H9 (cell line): ENCODE measurements around the gene CCSER1. TPM values are rescaled to one million over a fixed set of nuclear protein-coding genes. Genes with fewer than 3 reads are reported as not detected.

Source experiments
- DNase-seq: peaks from one replicate; pipeline ENCODE4 v3.0.0-alpha.2; 2017
- H2AFZ ChIP-seq: one replicate; pipeline ENCODE4 v1.6.1; 2013; ENCODE audit warnings: mild to moderate bottlenecking, low read length, control low read depth, moderate library complexity
- H2AK5ac ChIP-seq: 2 replicates; pipeline ENCODE4 v1.6.1; 2013; ENCODE audit warnings: low read length, control low read depth, mixed read lengths; ENCODE audit not compliant: insufficient read length
- H2BK120ac ChIP-seq: one replicate; pipeline ENCODE4 v1.6.1; 2013; ENCODE audit warnings: low read depth, mild to moderate bottlenecking, low read length, control low read depth, inconsistent platforms; ENCODE audit not compliant: poor library complexity, severe bottlenecking
- H2BK12ac ChIP-seq: 2 replicates; pipeline ENCODE4 v1.6.1; 2013; ENCODE audit warnings: low read length, control low read depth, mixed read lengths, low read depth; ENCODE audit not compliant: insufficient read length
- H2BK15ac ChIP-seq: 2 replicates; pipeline ENCODE4 v1.6.1; 2013; ENCODE audit warnings: low read depth, low read length, control low read depth
- H2BK20ac ChIP-seq: one replicate; pipeline ENCODE4 v1.6.1; 2013; ENCODE audit warnings: low read depth, mild to moderate bottlenecking, low read length, control low read depth, inconsistent platforms; ENCODE audit not compliant: poor library complexity, severe bottlenecking
- H2BK5ac ChIP-seq: 2 replicates; pipeline ENCODE4 v1.6.1; 2013; ENCODE audit warnings: low read length, control low read depth, mixed read lengths; ENCODE audit not compliant: insufficient read length
- H3K14ac ChIP-seq: 2 replicates; pipeline ENCODE4 v1.6.1; 2013; ENCODE audit warnings: low read length, control low read depth; ENCODE audit not compliant: insufficient read depth
- H3K18ac ChIP-seq: 2 replicates; pipeline ENCODE4 v1.6.1; 2013; ENCODE audit warnings: low read depth, mild to moderate bottlenecking, mixed read lengths, low read length, control low read depth; ENCODE audit not compliant: insufficient read length
- H3K23ac ChIP-seq: 2 replicates; pipeline ENCODE4 v1.6.1; 2013; ENCODE audit warnings: low read length, control low read depth, mixed read lengths, low read depth; ENCODE audit not compliant: insufficient read length
- H3K23me2 ChIP-seq: 2 replicates; pipeline ENCODE4 v1.6.1; 2013; ENCODE audit warnings: low read depth, mild to moderate bottlenecking, mixed read lengths, low read length, control low read depth; ENCODE audit not compliant: insufficient read length, poor library complexity, severe bottlenecking
- H3K27ac ChIP-seq: 2 replicates; pipeline ENCODE4 v1.5.1; 2013; ENCODE audit warnings: low read length, control low read depth, mixed read lengths, low read depth; ENCODE audit not compliant: insufficient read length
- H3K27me3 ChIP-seq: 2 replicates; pipeline ENCODE4 v1.6.1; 2013; ENCODE audit warnings: low read length, control low read depth, inconsistent platforms; ENCODE audit not compliant: insufficient read depth
- H3K4ac ChIP-seq: 2 replicates; pipeline ENCODE4 v1.6.1; 2013; ENCODE audit warnings: low read depth, mild to moderate bottlenecking, control low read depth, inconsistent platforms, low read length, moderate library complexity
- H3K4me1 ChIP-seq: 2 replicates; pipeline ENCODE4 v1.6.1; 2013; ENCODE audit warnings: low read length, control low read depth, inconsistent platforms; ENCODE audit not compliant: insufficient read depth
- H3K4me2 ChIP-seq: 2 replicates; pipeline ENCODE4 v1.6.1; 2013; ENCODE audit warnings: low read length, control low read depth, mixed read lengths; ENCODE audit not compliant: insufficient read length, insufficient read depth
- H3K56ac ChIP-seq: 2 replicates; pipeline ENCODE4 v1.6.1; 2013; ENCODE audit warnings: low read depth, mild to moderate bottlenecking, mixed read lengths, low read length, control low read depth; ENCODE audit not compliant: insufficient read length
- H3K79me1 ChIP-seq: 2 replicates; pipeline ENCODE4 v1.6.1; 2013; ENCODE audit warnings: low read depth, mild to moderate bottlenecking, moderate library complexity, low read length, control low read depth, inconsistent platforms; ENCODE audit not compliant: insufficient read depth, poor library complexity, severe bottlenecking
- H3K79me2 ChIP-seq: 2 replicates; pipeline ENCODE4 v1.6.1; 2013; ENCODE audit warnings: low read length, control low read depth, inconsistent platforms; ENCODE audit not compliant: insufficient read depth
- H3K9ac ChIP-seq: 2 replicates; pipeline ENCODE4 v1.6.1; 2013; ENCODE audit warnings: low read length, control low read depth, mixed read lengths; ENCODE audit not compliant: insufficient read length; ENCODE audit errors: extremely low read depth
- H3K9me3 ChIP-seq: one replicate; pipeline ENCODE4 v1.6.1; 2013; ENCODE audit warnings: low read depth, low read length, inconsistent platforms; ENCODE audit not compliant: control insufficient read depth
- H3T11ph ChIP-seq: one replicate; pipeline ENCODE4 v1.6.1; 2013; ENCODE audit warnings: mild to moderate bottlenecking, low read length, control low read depth, inconsistent platforms
- H4K20me1 ChIP-seq: one replicate; pipeline ENCODE4 v1.6.1; 2013; ENCODE audit not compliant: control insufficient read depth, insufficient read length, insufficient read depth
- H4K5ac ChIP-seq: 2 replicates; pipeline ENCODE4 v1.6.1; 2013; ENCODE audit warnings: low read depth, mild to moderate bottlenecking, mixed read lengths, low read length, control low read depth; ENCODE audit not compliant: insufficient read length
- H4K8ac ChIP-seq: replicated peaks from 2 replicates; pipeline ENCODE4 v1.6.1; 2013; ENCODE audit warnings: low read length, control low read depth, mixed read lengths, low read depth; ENCODE audit not compliant: insufficient read length
- H4K91ac ChIP-seq: 2 replicates; pipeline ENCODE4 v1.6.1; 2013; ENCODE audit warnings: low read depth, mild to moderate bottlenecking, moderate library complexity, mixed read lengths, low read length, control low read depth; ENCODE audit not compliant: insufficient read length
- H3K27ac Mint-ChIP-seq, 3 experiments: 2 replicates in 2 of 3; 3 replicates in 1 of 3; pipeline ENCODE4 v1.8.0; 2020 to 2021; ENCODE audit warnings: mixed read lengths in 3 of 3, mild to moderate bottlenecking in 1 of 3, moderate library complexity in 1 of 3
- H3K27me3 Mint-ChIP-seq: 2 replicates; pipeline ENCODE4 v1.8.0; 2021; ENCODE audit warnings: low read depth, mild to moderate bottlenecking, moderate library complexity, mixed read lengths
- H3K36me3 Mint-ChIP-seq, 3 experiments: 2 replicates in 2 of 3; 3 replicates in 1 of 3; pipeline ENCODE4 v1.8.0; 2020 to 2021; ENCODE audit warnings: low read depth in 3 of 3, mixed read lengths in 3 of 3; ENCODE audit not compliant: insufficient read depth in 1 of 3
- H3K4me1 Mint-ChIP-seq, 2 experiments: 2 replicates each; pipeline ENCODE4 v1.8.0; 2020; ENCODE audit warnings: mixed read lengths in 2 of 2
- H3K4me3 Mint-ChIP-seq, 2 experiments: 2 replicates in 1 of 2; 3 replicates in 1 of 2; pipeline ENCODE4 v1.8.0; 2020 to 2021; ENCODE audit warnings: mild to moderate bottlenecking in 2 of 2, mixed read lengths in 2 of 2, moderate library complexity in 1 of 2
- H3K9me3 Mint-ChIP-seq, 2 experiments: 2 replicates in 1 of 2; 3 replicates in 1 of 2; pipeline ENCODE4 v1.8.0; 2020; ENCODE audit warnings: mild to moderate bottlenecking in 2 of 2, mixed read lengths in 2 of 2, moderate library complexity in 1 of 2
- WGBS: extraction: QIAGEN DNeasy Blood & Tissue Kit; methylation state at CpG from one replicate; pipeline ENCODE4 v1.1.7; 2013; ENCODE audit warnings: missing lambda C conversion rate, low lambda C conversion rate, mixed read lengths; ENCODE audit not compliant: insufficient read length; ENCODE audit errors: extremely low coverage; 5-methylcytosine and 5-hydroxymethylcytosine counted together
- total RNA-seq: library from RNA; stranded (reverse); gene quantifications from 2 replicates; pipeline ENCODE4 v1.2.1, GENCODE V29; 2021
- TF ChIP-seq, protein P1 (sequence below): fragments of 200-600 bp; sonication (generic); conservative IDR thresholded peaks from 3 replicates; pipeline ENCODE4 v1.8.0; 2021; ENCODE audit warnings: antibody characterized with exemption, mild to moderate bottlenecking

The CCSER1 gene
- total RNA-seq, 1 experiment from 2014 or later: 0.37 TPM

DNA sequence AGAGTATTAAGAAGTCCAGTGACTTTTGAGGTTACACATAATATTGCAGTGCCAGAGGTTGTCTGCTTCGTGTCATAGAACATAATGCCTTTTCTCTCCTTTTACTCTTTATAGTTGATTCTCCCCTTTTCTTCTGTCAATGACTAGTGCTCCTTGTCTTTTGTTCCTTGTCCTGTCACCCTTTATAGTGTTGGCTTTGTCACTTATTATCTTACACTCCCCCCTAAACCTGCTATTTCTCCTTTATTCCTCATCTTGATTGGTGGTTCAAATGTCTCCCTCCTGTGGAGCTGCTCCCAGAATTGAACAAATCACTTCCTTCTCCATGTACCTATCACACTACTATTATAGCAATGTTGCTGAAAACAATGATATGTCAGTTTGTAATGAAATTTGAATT, 1320.0 kb downstream of the CCSER1 start:
- H3K4me3 Mint-ChIP-seq: no peak overlapping the region
- DNase-seq: no peak
- Histone ChIP-seq H3K9ac (no peak overlapping the region), H3K79me1 (no peaks in the 10 kb centered on the region), H2AFZ (no peak overlapping the region), H2BK15ac (no peak overlapping the region), H3K27ac (no peak overlapping the region), H3K27me3 (no peaks in the 10 kb centered on the region), H2BK20ac (no peak overlapping the region), H2AK5ac (no peak overlapping the region), H3K79me2 (no peaks in the 10 kb centered on the region), H2BK5ac (no peak overlapping the region), H3K23me2 (no peaks in the 10 kb centered on the region), H3K4me1 (no peaks in the 10 kb centered on the region), H4K91ac (no peak overlapping the region), H4K5ac (no peak overlapping the region), H4K8ac (no peak overlapping the region), H3K9me3 (no peaks in the 10 kb centered on the region), H3K56ac (no peak overlapping the region), H3K18ac (no peak overlapping the region), H2BK12ac (no peak overlapping the region), H3K14ac (no peak overlapping the region), H3K23ac (no peak overlapping the region), H2BK120ac (no peak overlapping the region), H3K4me2 (no peak overlapping the region), H3K4ac (no peak overlapping the region), H3T11ph (no peak overlapping the region), H4K20me1 (no peaks in the 10 kb centered on the region)
- H3K27ac Mint-ChIP-seq: no peak overlapping the region
- H3K27me3 Mint-ChIP-seq: no peaks in the 10 kb centered on the region
- WGBS: no CpG with 5 or more reads among the region's 1 CpG
- H3K36me3 Mint-ChIP-seq: peaks cover 0 to 2% (median 2%) of the 10 kb centered on the region in 3 experiments; a peak in 2 of 7 replicates
- TF ChIP-seq, protein P1, sequence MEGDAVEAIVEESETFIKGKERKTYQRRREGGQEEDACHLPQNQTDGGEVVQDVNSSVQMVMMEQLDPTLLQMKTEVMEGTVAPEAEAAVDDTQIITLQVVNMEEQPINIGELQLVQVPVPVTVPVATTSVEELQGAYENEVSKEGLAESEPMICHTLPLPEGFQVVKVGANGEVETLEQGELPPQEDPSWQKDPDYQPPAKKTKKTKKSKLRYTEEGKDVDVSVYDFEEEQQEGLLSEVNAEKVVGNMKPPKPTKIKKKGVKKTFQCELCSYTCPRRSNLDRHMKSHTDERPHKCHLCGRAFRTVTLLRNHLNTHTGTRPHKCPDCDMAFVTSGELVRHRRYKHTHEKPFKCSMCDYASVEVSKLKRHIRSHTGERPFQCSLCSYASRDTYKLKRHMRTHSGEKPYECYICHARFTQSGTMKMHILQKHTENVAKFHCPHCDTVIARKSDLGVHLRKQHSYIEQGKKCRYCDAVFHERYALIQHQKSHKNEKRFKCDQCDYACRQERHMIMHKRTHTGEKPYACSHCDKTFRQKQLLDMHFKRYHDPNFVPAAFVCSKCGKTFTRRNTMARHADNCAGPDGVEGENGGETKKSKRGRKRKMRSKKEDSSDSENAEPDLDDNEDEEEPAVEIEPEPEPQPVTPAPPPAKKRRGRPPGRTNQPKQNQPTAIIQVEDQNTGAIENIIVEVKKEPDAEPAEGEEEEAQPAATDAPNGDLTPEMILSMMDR: no peak
- peaks cover 11 to 14% of the 10 kb centered on the region in 2 experiments for H3K4me1 Mint-ChIP-seq
- H3K9me3 Mint-ChIP-seq: peaks cover 0 to 2% of the 10 kb centered on the region in 2 experiments; a peak in 2 of 5 replicates
